Transverse colon (tissue), 4 donors: Measurements from ENCODE around the gene VENTX. TPM values are rescaled to one million over a fixed set of nuclear protein-coding genes. Genes with fewer than 3 reads are reported as not detected.

Source experiments
- DNase-seq: peaks from one replicate; pipeline ENCODE4 v3.0.0-alpha.2; 2019
- H3K27ac ChIP-seq, 4 donors: fragments of 200-600 bp; sonication (generic); 2 replicates each; pipeline ENCODE4 v1.5.1; 2016 to 2018; ENCODE audit warnings: inconsistent platforms in 4 of 4
- H3K27me3 ChIP-seq: fragments of 200-600 bp; sonication (generic); 2 replicates; pipeline ENCODE4 v1.5.1; 2017; ENCODE audit warnings: inconsistent platforms
- H3K36me3 ChIP-seq, 4 donors: fragments of 200-600 bp; sonication (generic); 2 replicates each; pipeline ENCODE4 v1.5.1; 2017 to 2019; ENCODE audit warnings: inconsistent platforms in 4 of 4
- H3K4me1 ChIP-seq, 4 donors: fragments of 200-600 bp; sonication (generic); 2 replicates each; pipeline ENCODE4 v1.5.1; 2017 to 2020; ENCODE audit warnings: inconsistent platforms in 4 of 4
- H3K4me3 ChIP-seq, 4 donors: fragments of 200-600 bp; sonication (generic); 1 replicate in 1 of 4; 2 replicates in 3 of 4; pipeline versions ENCODE4 v1.5.1 to v1.6.1; 2017 to 2019; ENCODE audit warnings: inconsistent platforms in 4 of 4
- H3K9me3 ChIP-seq, 2 donors: fragments of 200-600 bp; sonication (generic); 2 replicates each; pipeline ENCODE4 v1.5.1; 2017 to 2019; ENCODE audit warnings: inconsistent platforms in 2 of 2
- EP300 ChIP-seq: sonication (generic); formaldehyde crosslinking; IDR thresholded peaks from one replicate; pipeline ENCODE4 v1.6.1; 2017; ENCODE audit warnings: antibody characterized with exemption, low read depth
- POLR2A ChIP-seq: fragments of 450-650 bp; IDR thresholded peaks from one replicate; pipeline ENCODE4 v1.6.1; 2016; ENCODE audit warnings: antibody characterized with exemption, mild to moderate bottlenecking, moderate library complexity
- POLR2AphosphoS5 ChIP-seq, 3 donors: sonication (generic); formaldehyde crosslinking; IDR thresholded peaks; one replicate each; pipeline ENCODE4 v1.6.1; 2016; ENCODE audit warnings: antibody characterized with exemption in 3 of 3
- WGBS, 2 donors: methylation state at CpG; one replicate each; pipeline ENCODE4 v1.1.5; 2018; ENCODE audit warnings: low coverage in 1 of 2; 5-methylcytosine and 5-hydroxymethylcytosine counted together
- in situ Hi-C, 4 donors: fragments of 200-750 bp; cut with MboI; loops; one replicate each; pipeline versions ENCODE4 v1.15.0 to v1.15.1; 2017; ENCODE audit warnings: low sequenced_read_pairs in 3 of 4, low pct_ligation_motif_present in 1 of 4, low pct_unique_long_range_greater_than_20kb in 1 of 4
- intact Hi-C: fragments of 100-400 bp; cut with DNase I; formaldehyde crosslinking; loops from one replicate; pipeline ENCODE4 v1.15.1; 2023; ENCODE audit warnings: low total_unique reads
- total RNA-seq, 4 donors: library from RNA; depleted of rRNA; stranded (reverse); fragments of >200 nt; gene quantifications; one replicate each; pipeline ENCODE4 v1.1.0, GENCODE V29; 2016
- TF ChIP-seq, protein P1 (sequence below), 5 experiments: fragments of 200-600 bp in 3 of 5; fragments of 450-650 bp in 2 of 5; sonication (generic) in 3 of 5; IDR thresholded peaks; 1 replicate in 2 of 5; 2 replicates in 3 of 5; pipeline ENCODE4 v1.5.1; 2016 to 2017; ENCODE audit warnings: antibody characterized with exemption in 5 of 5, inconsistent platforms in 3 of 5, mild to moderate bottlenecking in 2 of 5, moderate library complexity in 1 of 5

Gene VENTX
- total RNA-seq, 4 donors from 2014 or later: 0.27 to 0.48 TPM; not detected in 2

DNA sequence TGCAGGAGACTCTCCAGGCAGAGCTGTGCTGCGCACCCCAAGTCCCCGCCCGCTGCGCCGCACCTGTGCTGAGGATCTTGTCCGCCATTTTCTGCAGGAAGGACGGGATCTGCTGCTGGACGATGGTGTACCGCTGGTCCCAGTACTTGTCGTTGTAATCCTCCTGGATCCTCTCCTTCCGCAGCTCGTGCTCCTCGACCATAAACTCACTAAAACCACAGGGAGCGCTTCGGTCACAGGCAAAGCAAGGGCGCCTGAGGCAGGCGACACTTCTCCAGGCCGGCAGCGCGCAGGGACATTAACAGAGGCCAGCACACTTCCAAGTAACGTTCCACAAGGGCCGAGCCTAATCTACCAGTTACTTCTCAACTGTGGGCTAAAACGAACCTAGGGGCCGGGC lies 52.1 kb downstream of the VENTX start:
- peaks cover 0 to 82% (median 32%) of the 10 kb centered on the region in 4 donors for H3K36me3 ChIP-seq

More for the DNA sequence above, 52.1 kb downstream of the VENTX start:
- in situ Hi-C loops: no loop called here
- Histone ChIP-seq H3K4me1 (no peaks in the 10 kb centered on the region), H3K9me3 (no peaks in the 10 kb centered on the region), H3K27me3 (no peaks in the 10 kb centered on the region), H3K27ac (no peak overlapping the region), H3K4me3 (no peak overlapping the region)
- TF ChIP-seq, protein P1, sequence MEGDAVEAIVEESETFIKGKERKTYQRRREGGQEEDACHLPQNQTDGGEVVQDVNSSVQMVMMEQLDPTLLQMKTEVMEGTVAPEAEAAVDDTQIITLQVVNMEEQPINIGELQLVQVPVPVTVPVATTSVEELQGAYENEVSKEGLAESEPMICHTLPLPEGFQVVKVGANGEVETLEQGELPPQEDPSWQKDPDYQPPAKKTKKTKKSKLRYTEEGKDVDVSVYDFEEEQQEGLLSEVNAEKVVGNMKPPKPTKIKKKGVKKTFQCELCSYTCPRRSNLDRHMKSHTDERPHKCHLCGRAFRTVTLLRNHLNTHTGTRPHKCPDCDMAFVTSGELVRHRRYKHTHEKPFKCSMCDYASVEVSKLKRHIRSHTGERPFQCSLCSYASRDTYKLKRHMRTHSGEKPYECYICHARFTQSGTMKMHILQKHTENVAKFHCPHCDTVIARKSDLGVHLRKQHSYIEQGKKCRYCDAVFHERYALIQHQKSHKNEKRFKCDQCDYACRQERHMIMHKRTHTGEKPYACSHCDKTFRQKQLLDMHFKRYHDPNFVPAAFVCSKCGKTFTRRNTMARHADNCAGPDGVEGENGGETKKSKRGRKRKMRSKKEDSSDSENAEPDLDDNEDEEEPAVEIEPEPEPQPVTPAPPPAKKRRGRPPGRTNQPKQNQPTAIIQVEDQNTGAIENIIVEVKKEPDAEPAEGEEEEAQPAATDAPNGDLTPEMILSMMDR (IDR thresholded peaks at IDR 0.05): no peak
- TF ChIP-seq EP300: no peak
- no peak for TF ChIP-seq POLR2AphosphoS5 (IDR thresholded peaks at IDR 0.05)
- no peak for TF ChIP-seq POLR2A
- 93 to 100% methylated on average over 4 to 24 of the region's 24 CpGs for WGBS, 2 donors
- no peak for DNase-seq
- intact Hi-C loops: no loop called here

Other genes with a start within 250 kb of the VENTX start
- under 1 TPM in 1 of 4 donors, not detected in 3; 0.16 TPM for gene ADGRA1, start 149.9 kb upstream of the VENTX start, total RNA-seq
- gene KNDC1, start 77.6 kb upstream of the VENTX start, total RNA-seq: 1 to 10 TPM in 1 of 4 donors, under 1 TPM in 1, not detected in 2; 0.14 to 1.2 TPM
- gene UTF1, start 7.6 kb upstream of the VENTX start, total RNA-seq: not detected
- gene ADAM8, start 39.0 kb downstream of the VENTX start, total RNA-seq: 10 to 100 TPM in 2 of 4 donors, 1 to 10 TPM in 2; 2.3 to 21.3 (median 13.7) TPM
- gene TUBGCP2, start 71.0 kb downstream of the VENTX start, total RNA-seq: 10 to 100 TPM; 37.5 to 68.3 (median 47.6) TPM
- gene ZNF511, start 71.1 kb downstream of the VENTX start, total RNA-seq: 100 to 1,000 TPM in 1 of 4 donors, 10 to 100 TPM in 3; 21.8 to 104 (median 27.2) TPM
- gene CALY, start 99.0 kb downstream of the VENTX start, total RNA-seq: 1 to 10 TPM in 1 of 4 donors, under 1 TPM in 1, not detected in 2; 0.82 to 1.3 TPM
- 100 to 1,000 TPM in 3 of 4 donors, 1 to 10 TPM in 1; 3.8 to 990 (median 495) TPM for gene PRAP1, start 109.5 kb downstream of the VENTX start, total RNA-seq
- 10 to 100 TPM in 3 of 4 donors, 1 to 10 TPM in 1; 1.2 to 43.3 (median 28.8) TPM for gene FUOM, start 120.2 kb downstream of the VENTX start, total RNA-seq
- gene ECHS1, start 135.5 kb downstream of the VENTX start, total RNA-seq: 100 to 1,000 TPM in 3 of 4 donors, 10 to 100 TPM in 1; 48.3 to 165 (median 120) TPM
- 10 to 100 TPM; 11.3 to 32.4 (median 17.1) TPM for gene PAOX, start 141.4 kb downstream of the VENTX start, total RNA-seq
- gene MTG1, start 156.3 kb downstream of the VENTX start, total RNA-seq: 100 to 1,000 TPM in 1 of 4 donors, 10 to 100 TPM in 3; 26.5 to 139 (median 47.0) TPM
- not detected for gene SPRN, start 186.8 kb downstream of the VENTX start, total RNA-seq
- 1 to 10 TPM; 1.6 to 6.5 (median 3.1) TPM for gene SCART1, start 216.1 kb downstream of the VENTX start, total RNA-seq